SK-N-MC (cell line): ENCODE data around the gene MIP.

Experiments
- EZH2 ChIP-seq: fragments of 200-600 bp; sonication (generic); IDR thresholded peaks from one replicate; pipeline ENCODE4 v1.6.1; 2017; ENCODE audit warnings: antibody characterized with exemption
- FOXP2 ChIP-seq: optimal IDR thresholded peaks from 2 replicates; pipeline ENCODE3; 2011; ENCODE audit warnings: mild to moderate bottlenecking, moderate library complexity; ENCODE audit not compliant: insufficient read depth; ENCODE audit errors: extremely low read length, control extremely low read depth
- POLR2AphosphoS5 ChIP-seq: IDR thresholded peaks from 2 replicates; pipeline ENCODE4 v1.6.1; 2012; ENCODE audit warnings: mild to moderate bottlenecking, low read depth, low read length, borderline replicate concordance

- TF ChIP-seq POLR2AphosphoS5 = no peak
- TF ChIP-seq FOXP2 = no peak
- no peak for TF ChIP-seq EZH2
Measured at GRCh38 chr12:56462565-56462964, 8.1 kb upstream of the MIP start.
